Measurements from ENCODE around the gene DUSP15.
"Not testable (repeated sequence)": the region's sequence is repeated elsewhere in the genome, so short reads cannot be mapped to it uniquely, and the experiment has no call there.

Gene DUSP15, protein sequence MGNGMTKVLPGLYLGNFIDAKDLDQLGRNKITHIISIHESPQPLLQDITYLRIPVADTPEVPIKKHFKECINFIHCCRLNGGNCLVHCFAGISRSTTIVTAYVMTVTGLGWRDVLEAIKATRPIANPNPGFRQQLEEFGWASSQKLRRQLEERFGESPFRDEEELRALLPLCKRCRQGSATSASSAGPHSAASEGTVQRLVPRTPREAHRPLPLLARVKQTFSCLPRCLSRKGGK

DNA sequence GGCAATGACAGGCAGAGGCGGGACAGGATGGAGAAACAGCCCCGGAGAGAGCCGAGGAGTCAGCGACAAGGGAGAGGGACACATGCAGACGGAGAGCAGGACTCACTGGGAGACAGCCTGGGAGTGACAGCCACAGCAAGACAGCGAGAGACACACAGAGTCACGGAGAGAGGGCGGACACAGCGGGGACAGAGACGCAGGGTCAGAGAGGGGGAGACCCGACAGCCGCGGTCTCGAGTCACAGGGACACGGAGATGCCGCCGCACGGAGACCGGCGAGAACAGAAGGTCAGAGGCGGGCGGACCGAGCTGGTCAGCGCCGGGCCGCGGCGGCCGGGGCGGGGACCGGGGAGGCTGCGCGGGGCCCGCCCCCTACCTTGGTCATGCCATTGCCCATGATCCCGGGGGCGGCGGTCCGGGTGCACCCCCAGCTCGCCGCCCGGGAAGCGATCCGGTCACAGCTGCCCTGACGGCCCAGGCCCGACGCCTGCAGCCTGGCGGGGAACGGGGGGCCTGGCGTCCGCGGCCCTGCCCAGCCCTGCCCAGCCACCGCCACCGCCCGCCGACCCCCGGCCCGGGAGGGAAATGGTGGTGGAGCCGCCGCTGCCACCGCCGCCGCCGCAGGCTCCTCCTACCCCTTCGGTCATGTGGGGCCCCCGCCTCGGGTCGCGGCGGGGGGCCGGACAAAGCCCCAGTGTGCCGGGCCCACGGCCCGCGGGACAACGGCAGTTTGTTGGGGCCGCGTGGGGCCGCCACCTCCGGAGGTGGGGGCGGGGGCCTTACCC is at the start of gene DUSP15, which contains the start of gene TTLL9:
DUSP15 (minus strand) TSS at position 586 of the 784 bp plus-strand sequence; CDS start at position 396, 190 bp downstream.
TTLL9 (plus strand) TSS at position 693 of the 784 bp plus-strand sequence. CDS start 493 bp downstream, outside the sequence.
- DNase-seq: no peak

GRCh38 chr20:31919410-31920155 is 49.3 kb upstream of the DUSP15 start:
- DNase-seq: no peak

DNA sequence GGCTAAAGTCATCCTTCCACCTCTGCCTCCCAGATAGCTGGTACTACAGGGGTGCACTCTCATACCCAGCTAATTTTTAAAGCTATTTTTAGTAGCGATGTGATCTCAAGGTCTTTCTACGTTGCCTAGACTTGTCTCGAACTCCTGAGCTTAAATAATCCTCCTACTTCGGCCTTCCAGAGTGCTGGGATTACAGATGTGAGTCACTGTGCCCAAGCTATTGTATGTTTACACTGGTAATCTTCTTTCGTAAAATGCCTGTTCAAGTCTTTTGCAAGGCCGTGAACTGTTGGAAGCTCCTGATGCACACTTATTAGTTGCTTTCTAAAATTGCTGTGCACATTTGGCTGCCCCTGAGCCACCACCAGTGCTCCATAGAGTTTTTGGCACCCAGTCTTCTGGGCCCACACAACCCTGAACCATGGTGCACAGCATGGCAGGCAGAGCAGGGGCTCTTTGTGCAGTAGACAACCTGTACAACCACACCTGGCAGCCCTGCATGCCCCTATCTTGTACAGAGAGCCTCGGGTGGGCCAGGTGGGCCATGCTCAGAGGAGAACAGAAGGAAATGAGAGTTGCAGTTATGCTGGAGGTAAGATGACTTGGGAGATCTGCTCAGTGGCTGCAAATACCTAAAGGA is 48.3 kb upstream of the DUSP15 start:
- no peak for DNase-seq

GRCh38 chr20:31917962-31918412 is 47.7 kb upstream of the DUSP15 start:
- DNase-seq: not testable (repeated sequence)

DNA sequence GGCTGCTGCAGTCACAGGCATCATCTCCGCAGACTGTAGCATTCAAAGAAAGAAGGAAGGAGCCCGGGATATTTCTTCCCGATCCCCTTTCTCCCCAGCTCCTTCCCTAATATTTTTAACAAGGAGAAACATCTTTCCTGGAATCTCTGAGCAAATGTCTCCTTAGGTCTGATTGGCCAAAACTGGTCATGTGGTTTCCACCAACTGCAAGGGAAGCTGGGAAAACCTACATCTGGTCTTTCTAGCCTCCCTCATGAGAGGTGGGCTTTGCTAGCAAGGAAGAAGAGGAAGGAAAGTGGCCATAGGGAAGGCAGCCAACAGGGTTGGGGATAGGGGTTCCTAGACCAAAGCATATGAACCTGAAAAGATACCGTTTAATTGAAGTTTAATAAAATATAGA is 46.4 kb upstream of the DUSP15 start:
- DNase-seq: no peak

GRCh38 chr20:31915491-31916280 is 45.4 kb upstream of the DUSP15 start:
- no peak for DNase-seq

DNA sequence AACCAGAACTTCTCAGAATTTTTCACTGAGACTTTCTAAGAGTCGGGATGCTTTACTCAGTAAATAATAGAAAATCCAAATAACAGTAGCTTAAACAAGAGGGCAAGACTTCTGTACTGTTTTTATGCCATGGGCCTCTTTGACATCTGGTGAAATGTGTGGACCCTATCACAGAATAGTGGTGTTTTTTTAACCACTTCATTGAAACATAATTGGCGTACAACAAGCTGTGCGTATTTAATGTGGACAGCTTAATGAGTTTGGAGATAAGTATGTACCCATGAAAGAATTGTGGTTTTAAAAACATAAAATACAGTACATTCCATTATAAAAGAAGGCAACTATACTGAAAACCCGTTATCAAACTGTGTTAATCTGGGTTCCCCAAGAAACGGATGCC is 43.8 kb upstream of the DUSP15 start:
- DNase-seq: no peak

DNA sequence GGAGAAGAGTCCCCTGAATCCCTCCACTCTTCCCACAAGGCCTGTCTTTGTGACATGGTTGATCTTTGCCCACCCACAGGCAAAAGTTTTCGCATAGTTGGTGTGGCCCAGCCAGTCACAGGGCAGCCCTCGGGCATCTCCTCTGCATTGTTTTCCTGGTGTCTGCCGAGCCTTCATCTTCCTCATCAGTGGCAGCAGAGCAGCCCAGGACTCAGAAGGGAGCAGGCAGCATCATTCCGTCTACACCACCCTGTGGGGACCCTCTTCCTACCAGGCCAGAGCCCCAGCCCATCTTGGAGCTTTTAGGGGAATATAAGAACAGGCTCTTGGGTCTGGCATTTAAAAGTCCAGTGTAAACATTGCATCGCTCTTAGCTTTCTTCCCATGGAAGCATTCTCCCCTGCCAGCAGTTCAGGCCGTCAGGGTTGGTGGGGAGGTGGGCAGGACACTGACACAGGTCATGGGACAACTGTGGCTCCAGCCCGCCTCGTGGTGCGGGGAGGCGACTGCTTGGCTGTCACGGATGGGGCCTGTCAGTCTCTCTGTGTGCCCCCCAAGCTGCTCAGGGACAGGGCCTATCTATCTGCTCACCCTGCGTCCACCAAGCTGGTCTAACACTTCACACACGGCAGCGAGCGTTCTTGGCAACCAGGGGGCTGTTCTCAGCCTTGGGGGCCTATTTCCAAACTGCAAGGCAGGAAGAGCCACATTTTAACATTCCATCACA is 43.3 kb upstream of the DUSP15 start:
- DNase-seq: no peak

- no peak for DNase-seq
Measured at GRCh38 chr20:31910071-31910803, 39.9 kb upstream of the DUSP15 start.

GRCh38 chr20:31909253-31910070 is 39.1 kb upstream of the DUSP15 start:
- no peak for DNase-seq

DNA sequence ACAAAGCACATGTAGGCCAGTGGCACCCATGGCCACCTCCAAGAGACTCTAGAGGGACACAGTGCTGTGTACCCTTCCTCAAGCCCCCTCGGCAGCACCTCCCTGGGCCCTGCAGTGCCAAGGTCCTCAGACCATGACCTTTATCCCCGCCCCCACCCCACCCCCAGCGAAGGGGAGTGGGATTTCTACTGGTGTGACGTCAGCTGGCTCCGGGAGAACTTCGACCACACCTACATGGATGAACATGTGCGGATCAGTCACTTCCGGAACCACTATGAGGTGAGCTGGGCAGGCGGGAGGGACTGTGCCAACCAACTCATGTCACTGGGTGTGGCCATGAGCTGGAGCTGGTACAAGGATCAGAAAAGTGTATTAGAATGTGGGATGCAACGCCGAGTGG is 38.1 kb upstream of the DUSP15 start:
- DNase-seq: no peak

- no peak for DNase-seq
Measured at GRCh38 chr20:31908016-31908415, 37.7 kb upstream of the DUSP15 start.

DNA sequence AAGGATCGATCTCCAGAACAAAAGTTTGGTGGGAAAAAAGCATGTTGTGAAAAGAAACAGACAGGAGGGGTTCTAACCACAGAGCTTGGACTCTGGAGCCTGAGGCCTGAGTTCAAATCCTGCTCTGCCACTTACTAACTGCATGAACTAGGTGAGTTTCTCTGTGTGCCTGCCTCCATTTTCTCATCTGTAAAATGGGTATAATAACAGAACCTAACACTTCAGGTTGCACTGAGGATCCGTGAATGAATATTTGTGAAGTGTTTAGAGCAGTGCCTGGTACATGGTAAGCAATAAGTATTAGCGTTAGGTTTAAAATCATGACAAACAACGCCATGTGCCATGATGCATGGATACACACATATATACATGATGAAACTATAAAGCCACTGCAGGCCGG is 36.7 kb upstream of the DUSP15 start:
- no peak for DNase-seq

DNA sequence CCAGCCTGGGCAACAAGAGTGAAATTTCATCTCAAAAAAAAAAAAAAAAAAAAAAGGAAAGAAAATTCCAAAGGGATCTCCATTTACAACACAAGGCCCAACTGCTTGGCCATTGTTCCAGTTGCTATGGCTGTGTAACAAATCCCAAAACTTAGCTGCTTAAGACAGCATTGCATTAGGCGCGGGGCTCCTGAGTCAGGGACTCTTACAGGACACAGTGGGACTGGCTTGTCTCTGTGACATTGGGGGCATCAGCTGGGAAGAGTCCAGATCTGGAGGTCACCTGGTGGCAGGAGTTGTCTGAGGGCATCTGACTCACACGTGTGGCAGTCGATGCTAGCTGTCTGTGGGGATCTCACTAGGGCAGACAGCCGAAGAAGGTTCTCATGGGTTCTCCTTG is 35.7 kb upstream of the DUSP15 start:
- DNase-seq: no peak

DNA sequence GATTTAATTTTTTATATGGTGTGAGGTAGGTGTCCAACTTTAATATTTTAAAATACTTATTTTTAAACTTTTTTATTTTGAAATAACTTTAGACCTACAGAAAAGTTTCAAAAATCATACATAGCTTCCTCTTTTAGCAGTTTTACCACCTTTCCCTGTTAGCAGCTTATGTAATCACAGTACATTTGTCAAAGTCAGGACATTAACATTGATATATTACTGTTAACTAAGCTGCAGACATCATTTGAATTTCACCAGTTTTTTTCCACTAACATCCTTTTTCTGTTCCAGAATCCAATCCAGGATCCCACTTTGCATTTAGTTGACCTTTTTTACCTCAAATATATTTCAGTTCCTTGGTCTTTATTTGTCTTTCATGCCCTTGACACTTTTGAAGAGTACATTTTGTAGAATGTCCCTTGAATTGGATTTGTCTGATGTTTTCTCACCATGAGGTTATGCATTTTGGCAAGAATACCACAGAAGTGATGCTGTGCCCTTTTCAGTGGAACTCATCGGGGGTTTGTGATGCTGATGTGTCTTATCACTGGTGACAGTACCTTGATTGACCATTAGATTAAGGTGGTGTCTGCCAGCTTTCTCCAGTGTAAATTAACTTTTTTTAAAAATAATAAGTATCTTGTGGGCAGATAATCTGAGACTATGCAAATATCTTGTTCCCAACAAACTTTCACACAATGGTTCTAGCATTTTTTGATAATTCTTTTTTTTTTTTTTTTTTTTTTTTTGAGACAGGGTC is 33.5 kb upstream of the DUSP15 start:
- DNase-seq: no peak

DNA sequence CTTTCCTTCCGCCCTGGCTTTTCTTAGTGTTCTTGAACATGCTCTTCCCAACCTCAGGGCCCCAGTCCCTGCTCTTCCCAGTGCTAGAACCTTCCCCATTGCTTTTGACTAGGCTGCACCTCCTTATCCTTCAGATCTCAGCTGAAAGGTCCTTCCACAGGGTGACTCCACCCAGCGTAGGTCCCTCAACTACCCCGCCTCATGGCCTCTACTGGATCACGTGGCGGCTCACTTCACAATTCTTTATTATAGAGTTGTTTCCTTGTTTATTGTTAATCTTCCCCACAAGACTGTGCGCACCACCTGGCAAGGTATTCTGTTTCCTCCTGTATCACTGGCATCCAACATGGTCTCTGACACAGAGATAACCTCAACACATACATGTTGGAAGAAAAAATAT is 31.3 kb upstream of the DUSP15 start:
- DNase-seq: no peak

- no peak for DNase-seq
Measured at GRCh38 chr20:31897541-31897940, 27.2 kb upstream of the DUSP15 start.

GRCh38 chr20:31896049-31896448 is 25.7 kb upstream of the DUSP15 start:
- DNase-seq: no peak

All from stimulated activated CD8-positive, alpha-beta memory T cell treated with anti-CD3 and anti-CD28 coated beads, Interleukin-4, amount 100 ng/mL, for 48 hours (primary cell).